Type B pancreatic cell (in vitro differentiated cells): ENCODE data around the gene CYTH1. TPM values are rescaled to one million over a fixed set of nuclear protein-coding genes. Genes with fewer than 3 reads are reported as not detected.

Experiments
- DNase-seq: peaks from one replicate; pipeline ENCODE4 v3.0.0; 2021; ENCODE audit warnings: mixed read lengths; ENCODE audit not compliant: unreplicated experiment; ENCODE audit errors: extremely low spot score
- H3K27ac Mint-ChIP-seq: 2 replicates; pipeline ENCODE4 v1.8.0; 2021; ENCODE audit warnings: mild to moderate bottlenecking, mixed read lengths
- H3K27me3 Mint-ChIP-seq: 2 replicates; pipeline ENCODE4 v1.8.0; 2021; ENCODE audit warnings: mixed read lengths
- H3K36me3 Mint-ChIP-seq: 2 replicates; pipeline ENCODE4 v1.8.0; 2021; ENCODE audit warnings: mixed read lengths
- H3K4me1 Mint-ChIP-seq: one replicate; pipeline ENCODE4 v1.8.0; 2021; ENCODE audit warnings: mixed read lengths; ENCODE audit not compliant: unreplicated experiment
- H3K4me3 Mint-ChIP-seq: 2 replicates; pipeline ENCODE4 v1.8.0; 2021; ENCODE audit warnings: mild to moderate bottlenecking, mixed read lengths
- H3K9me3 Mint-ChIP-seq: 2 replicates; pipeline ENCODE4 v1.8.0; 2021; ENCODE audit warnings: mixed read lengths
- CTCF ChIP-seq: fragments of 200-600 bp; sonication (generic); conservative IDR thresholded peaks from 2 replicates; pipeline ENCODE4 v1.5.0; 2021; ENCODE audit warnings: antibody characterized with exemption, mild to moderate bottlenecking
- total RNA-seq: library from RNA; stranded (reverse); gene quantifications from 2 replicates; pipeline ENCODE4 v1.2.1, GENCODE V29; 2021; ENCODE audit warnings: low replicate concordance

Gene CYTH1
- total RNA-seq, 1 donor from 2014 or later: 30.3 TPM

- Mint-ChIP-seq H3K4me3 (no peak overlapping the region), H3K4me1 (peaks cover 14% of the 10 kb centered on the region), H3K9me3 (no peaks in the 10 kb centered on the region), H3K36me3 (peaks cover 45% of the 10 kb centered on the region), H3K27ac (no peak overlapping the region), H3K27me3 (no peaks in the 10 kb centered on the region)
- no peak for TF ChIP-seq CTCF
- no peak for DNase-seq
Measured at GRCh38 chr17:78795861-78796516, 13.9 kb upstream of the CYTH1 start.

- no peak overlapping the region for H3K27ac Mint-ChIP-seq
- H3K27me3 Mint-ChIP-seq: no peaks in the 10 kb centered on the region
- peaks cover 19% of the 10 kb centered on the region for H3K4me1 Mint-ChIP-seq
- TF ChIP-seq CTCF: no peak
- DNase-seq: no peak
- peaks cover 45% of the 10 kb centered on the region for H3K36me3 Mint-ChIP-seq
- H3K4me3 Mint-ChIP-seq: no peak overlapping the region
- no peaks in the 10 kb centered on the region for H3K9me3 Mint-ChIP-seq
Measured at GRCh38 chr17:78794864-78795640, 13.0 kb upstream of the CYTH1 start.

DNA sequence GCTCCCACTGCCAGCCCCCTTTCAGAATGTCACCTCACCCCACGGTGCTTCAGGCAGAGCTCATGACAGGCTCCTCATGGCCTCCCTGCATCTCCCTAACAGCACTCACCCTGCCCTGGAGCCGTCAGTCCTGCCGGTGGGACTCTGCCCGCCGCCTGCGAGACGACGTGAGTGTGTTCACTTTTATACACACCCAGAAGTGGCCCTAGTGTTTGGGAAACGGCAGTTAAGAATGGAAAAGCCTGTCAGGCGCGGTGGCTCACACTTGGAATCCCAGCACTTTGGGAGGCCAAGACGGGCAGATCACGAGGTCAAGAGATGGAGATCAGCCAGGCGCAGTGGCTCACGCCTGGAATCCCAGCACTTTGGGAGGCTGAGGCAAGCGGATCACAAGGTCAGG is 12.3 kb upstream of the CYTH1 start:
- H3K9me3 Mint-ChIP-seq: no peaks in the 10 kb centered on the region
- H3K4me3 Mint-ChIP-seq: no peak overlapping the region
- no peaks in the 10 kb centered on the region for H3K27me3 Mint-ChIP-seq
- no peak for TF ChIP-seq CTCF
- DNase-seq: no peak
- peaks cover 24% of the 10 kb centered on the region for H3K4me1 Mint-ChIP-seq
- H3K27ac Mint-ChIP-seq: no peak overlapping the region
- peaks cover 45% of the 10 kb centered on the region for H3K36me3 Mint-ChIP-seq

DNA sequence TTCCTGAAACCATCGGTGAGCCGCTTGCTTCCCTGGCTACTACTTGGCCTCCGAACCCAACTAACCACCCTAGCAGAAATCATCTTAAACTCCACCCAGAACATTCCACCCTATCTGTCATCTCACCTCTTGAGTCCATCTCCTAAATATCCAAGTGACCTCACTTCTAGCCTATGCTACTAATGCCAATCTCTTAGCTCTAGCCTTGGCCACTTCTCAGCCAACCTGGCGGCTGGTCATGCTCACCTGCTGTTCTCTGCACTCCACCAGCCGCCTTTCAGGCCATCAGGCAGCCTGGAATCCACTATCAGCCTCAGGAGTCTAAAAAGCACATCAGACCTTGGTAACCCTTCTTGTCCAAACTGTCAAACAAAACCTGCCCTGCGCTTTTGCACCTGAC is 11.9 kb upstream of the CYTH1 start:
- Mint-ChIP-seq H3K9me3 (no peaks in the 10 kb centered on the region), H3K4me3 (peak overlapping the region; percentile 14), H3K36me3 (peaks cover 42% of the 10 kb centered on the region), H3K27ac (no peak overlapping the region), H3K4me1 (peaks cover 25% of the 10 kb centered on the region), H3K27me3 (no peaks in the 10 kb centered on the region)
- no peak for DNase-seq
- TF ChIP-seq CTCF: no peak

- peaks cover 25% of the 10 kb centered on the region for H3K4me1 Mint-ChIP-seq
- no peak overlapping the region for H3K4me3 Mint-ChIP-seq
- DNase-seq: no peak
- no peaks in the 10 kb centered on the region for H3K27me3 Mint-ChIP-seq
- H3K36me3 Mint-ChIP-seq: peaks cover 36% of the 10 kb centered on the region
- TF ChIP-seq CTCF: no peak
- H3K9me3 Mint-ChIP-seq: no peaks in the 10 kb centered on the region
- no peak overlapping the region for H3K27ac Mint-ChIP-seq
Measured at GRCh38 chr17:78793415-78793814, 11.3 kb upstream of the CYTH1 start.
